Breast epithelium (tissue), 4 donors: ENCODE results near the gene NKX2-3. TPM values are rescaled to one million over a fixed set of nuclear protein-coding genes. Genes with fewer than 3 reads are reported as not detected.

ENCODE experiments used
- DNase-seq, 2 donors: peaks; one replicate each; pipeline ENCODE4 v3.0.0-alpha.2; 2019; ENCODE audit warnings: low spot score in 2 of 2
- H3K27ac ChIP-seq, 2 donors: fragments of 200-600 bp; sonication (generic) in 1 of 2; one replicate each; pipeline ENCODE4 v1.5.1; 2016 to 2019; ENCODE audit warnings: mild to moderate bottlenecking in 1 of 2
- H3K27me3 ChIP-seq, 2 donors: fragments of 200-600 bp; sonication (generic) in 1 of 2; one replicate each; pipeline versions ENCODE4 v1.5.1 to v1.6.0; 2017 to 2019; ENCODE audit warnings: control low read depth in 1 of 2, mild to moderate bottlenecking in 1 of 2
- H3K36me3 ChIP-seq: fragments of 200-600 bp; one replicate; pipeline ENCODE4 v1.5.1; 2019
- H3K4me1 ChIP-seq, 2 donors: fragments of 200-600 bp; sonication (generic); one replicate each; pipeline ENCODE4 v1.5.1; 2016 to 2019; ENCODE audit warnings: control low read depth in 1 of 2
- H3K4me3 ChIP-seq, 3 donors: fragments of 200-600 bp; sonication (generic); 1 replicate in 2 of 3; 2 replicates in 1 of 3; pipeline ENCODE4 v1.5.1; 2016 to 2019; ENCODE audit warnings: mild to moderate bottlenecking in 3 of 3, moderate library complexity in 2 of 3
- H3K9me3 ChIP-seq, 2 donors: fragments of 200-600 bp; sonication (generic) in 1 of 2; one replicate each; pipeline ENCODE4 v1.5.1; 2016 to 2019; ENCODE audit warnings: control low read depth in 1 of 2
- POLR2A ChIP-seq: fragments of 450-650 bp; IDR thresholded peaks from one replicate; pipeline ENCODE4 v1.6.1; 2016; ENCODE audit warnings: antibody characterized with exemption, mild to moderate bottlenecking, moderate library complexity
- POLR2AphosphoS5 ChIP-seq, 3 donors: sonication (generic); formaldehyde crosslinking; IDR thresholded peaks; one replicate each; pipeline ENCODE4 v1.6.1; 2017; ENCODE audit warnings: antibody characterized with exemption in 3 of 3
- intact Hi-C: fragments of 100-400 bp; cut with DNase I; formaldehyde crosslinking; loops from one replicate; pipeline ENCODE4 v1.15.1; 2023; ENCODE audit warnings: low total_unique reads
- total RNA-seq, 3 donors: library from RNA; depleted of rRNA; stranded (reverse); fragments of >200 nt; gene quantifications; one replicate each; pipeline ENCODE4 v1.1.0, GENCODE V29; 2016
- TF ChIP-seq, protein P1 (sequence below), 3 donors: fragments of 450-650 bp; IDR thresholded peaks; one replicate each; pipeline ENCODE4 v1.5.1; 2016 to 2017; ENCODE audit warnings: antibody characterized with exemption in 3 of 3, mild to moderate bottlenecking in 3 of 3, moderate library complexity in 3 of 3

NKX2-3 gene
- total RNA-seq, 3 donors from 2014 or later: 0.15 TPM; not detected in 2

DNA sequence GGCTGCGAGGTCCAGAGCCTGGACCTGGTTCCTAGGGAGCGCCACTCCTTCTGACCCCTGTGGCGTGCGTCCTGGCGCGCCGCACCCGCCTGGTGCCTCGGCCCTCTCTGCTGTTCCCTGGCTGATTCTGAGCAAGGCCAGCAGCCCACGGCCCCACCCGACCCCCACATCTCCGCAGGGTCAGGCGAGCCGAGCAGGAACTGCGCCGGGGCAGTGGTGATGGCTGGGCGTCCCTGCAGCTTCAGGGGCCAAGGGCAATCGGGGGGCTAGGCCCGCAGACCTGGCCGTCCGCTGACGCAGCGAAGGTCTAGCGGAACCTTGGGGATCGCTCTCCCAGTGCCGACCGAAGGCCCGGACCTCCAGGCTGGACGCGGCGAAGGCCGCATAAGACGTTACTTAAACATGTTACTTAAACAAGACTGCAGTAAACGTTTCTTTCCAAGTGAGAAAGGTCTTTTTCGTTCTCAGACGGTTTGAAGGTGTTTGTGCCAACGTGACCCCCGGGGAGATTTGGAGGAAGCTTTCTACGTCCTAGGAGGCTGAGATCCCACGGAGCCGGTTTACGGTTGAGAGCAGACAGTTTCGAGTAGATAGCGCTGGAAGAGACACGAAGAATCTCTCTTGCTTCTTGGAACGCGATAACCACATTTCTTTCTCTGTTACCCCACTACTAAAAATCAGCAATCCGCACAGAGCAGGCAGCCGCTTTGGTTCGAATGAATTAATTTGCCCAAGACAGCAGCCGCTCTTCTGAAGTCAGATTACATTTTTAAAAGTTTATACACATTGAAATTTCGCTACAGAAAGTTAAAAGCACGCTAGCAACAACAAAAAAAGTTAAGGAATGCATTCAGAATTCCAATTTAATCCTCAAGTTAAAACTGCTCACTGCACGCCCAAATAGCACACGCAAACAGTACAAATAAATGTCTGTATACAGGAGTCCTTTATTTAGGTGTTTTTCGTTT lies 4.9 kb upstream of the NKX2-3 start:
- TF ChIP-seq POLR2AphosphoS5 (IDR thresholded peaks at IDR 0.05) (no peak), POLR2A (no peak)
- TF ChIP-seq, protein P1, sequence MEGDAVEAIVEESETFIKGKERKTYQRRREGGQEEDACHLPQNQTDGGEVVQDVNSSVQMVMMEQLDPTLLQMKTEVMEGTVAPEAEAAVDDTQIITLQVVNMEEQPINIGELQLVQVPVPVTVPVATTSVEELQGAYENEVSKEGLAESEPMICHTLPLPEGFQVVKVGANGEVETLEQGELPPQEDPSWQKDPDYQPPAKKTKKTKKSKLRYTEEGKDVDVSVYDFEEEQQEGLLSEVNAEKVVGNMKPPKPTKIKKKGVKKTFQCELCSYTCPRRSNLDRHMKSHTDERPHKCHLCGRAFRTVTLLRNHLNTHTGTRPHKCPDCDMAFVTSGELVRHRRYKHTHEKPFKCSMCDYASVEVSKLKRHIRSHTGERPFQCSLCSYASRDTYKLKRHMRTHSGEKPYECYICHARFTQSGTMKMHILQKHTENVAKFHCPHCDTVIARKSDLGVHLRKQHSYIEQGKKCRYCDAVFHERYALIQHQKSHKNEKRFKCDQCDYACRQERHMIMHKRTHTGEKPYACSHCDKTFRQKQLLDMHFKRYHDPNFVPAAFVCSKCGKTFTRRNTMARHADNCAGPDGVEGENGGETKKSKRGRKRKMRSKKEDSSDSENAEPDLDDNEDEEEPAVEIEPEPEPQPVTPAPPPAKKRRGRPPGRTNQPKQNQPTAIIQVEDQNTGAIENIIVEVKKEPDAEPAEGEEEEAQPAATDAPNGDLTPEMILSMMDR (IDR thresholded peaks at IDR 0.05): no peak
- no peak overlapping the region for H3K4me3 ChIP-seq
- H3K27me3 ChIP-seq: peaks cover 16 to 100% of the 10 kb centered on the region in 2 donors
- intact Hi-C loops: loop anchor here (2.0 kb wide), 1 partner anchor 51 kb away; no protein-coding TSS in a partner anchor
- no peaks in the 10 kb centered on the region for H3K36me3 ChIP-seq
- no peak for DNase-seq
- no peaks in the 10 kb centered on the region for H3K9me3 ChIP-seq
- H3K4me1 ChIP-seq: no peaks in the 10 kb centered on the region
- no peak overlapping the region for H3K27ac ChIP-seq

DNA sequence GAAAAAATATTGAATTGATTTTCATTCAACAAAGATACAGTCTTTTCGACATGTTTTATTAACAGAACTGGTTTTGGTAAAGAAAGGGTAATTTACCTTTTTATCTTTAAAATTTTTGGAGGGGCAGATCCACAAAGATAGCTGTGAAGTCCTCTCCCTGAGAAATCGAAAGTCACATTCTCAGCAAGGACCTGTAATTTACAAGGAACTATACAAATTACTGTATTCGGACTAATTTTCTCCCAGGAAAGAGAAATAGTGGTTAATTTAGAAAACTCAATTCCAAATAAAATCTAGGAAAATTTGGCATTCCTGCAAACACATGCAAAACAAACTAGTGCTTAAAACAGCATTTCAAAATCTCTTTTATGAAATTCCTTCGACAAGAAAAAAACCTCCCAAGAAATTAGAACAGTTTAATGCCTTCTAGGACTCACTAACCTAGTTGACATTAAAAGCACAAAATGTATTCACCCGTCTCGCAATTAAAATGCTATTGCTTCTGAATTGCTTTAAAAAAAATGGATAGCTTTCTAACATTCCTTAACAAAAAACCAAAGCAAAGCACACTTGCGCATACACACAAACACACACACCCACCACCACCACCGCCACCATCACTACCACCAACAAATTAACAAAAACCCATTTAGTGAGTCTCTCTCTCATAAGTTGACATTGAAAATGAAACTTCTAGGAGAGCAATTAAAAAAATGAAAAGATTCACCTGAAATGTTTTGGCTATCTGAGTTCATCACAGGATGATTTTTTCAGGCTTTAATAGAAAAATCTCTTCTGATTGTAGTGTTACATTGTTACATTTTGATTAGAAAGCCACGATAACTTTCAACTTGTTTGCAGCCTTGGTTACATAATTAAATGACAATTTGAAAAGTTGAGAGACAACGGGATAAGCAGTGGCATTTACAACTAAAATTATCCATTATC lies 4.0 kb upstream of the NKX2-3 start:
- no peaks in the 10 kb centered on the region for H3K36me3 ChIP-seq
- H3K27me3 ChIP-seq: peaks cover 25 to 100% of the 10 kb centered on the region in 2 donors
- H3K4me1 ChIP-seq: no peaks in the 10 kb centered on the region
- TF ChIP-seq, protein P1 (IDR thresholded peaks at IDR 0.05): no peak
- TF ChIP-seq POLR2AphosphoS5 (IDR thresholded peaks at IDR 0.05) (no peak), POLR2A (no peak)
- no peak for DNase-seq
- H3K9me3 ChIP-seq: no peaks in the 10 kb centered on the region
- H3K27ac ChIP-seq: no peak overlapping the region
- intact Hi-C loops: loop anchor here (2.0 kb wide), 1 partner anchor 50 kb away; no protein-coding TSS in a partner anchor
- H3K4me3 ChIP-seq: no peak overlapping the region

DNA sequence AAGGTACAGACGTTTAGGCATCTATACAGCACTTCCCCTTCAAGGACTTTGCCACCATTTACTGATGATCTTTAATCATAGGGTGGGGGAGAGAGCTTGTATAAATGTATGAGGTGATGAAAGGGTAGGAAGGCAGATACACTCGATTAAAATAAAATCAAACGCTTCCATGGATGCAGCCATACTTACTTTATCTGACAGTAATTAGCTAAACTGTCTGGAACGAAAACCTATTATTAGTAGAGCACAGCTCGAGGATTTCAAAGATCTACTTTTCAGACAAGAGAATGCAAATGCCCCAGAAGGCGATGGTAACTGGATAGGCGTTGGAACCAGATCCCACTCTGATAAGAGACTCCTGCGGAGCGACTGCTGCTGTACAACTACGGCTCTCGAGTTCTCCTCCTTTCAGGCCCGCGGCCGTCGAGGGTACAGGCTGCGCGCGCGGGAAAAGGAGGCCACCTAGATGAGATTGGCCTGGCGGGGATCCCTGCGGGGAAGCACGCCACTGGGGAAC lies 3.1 kb upstream of the NKX2-3 start:
- Histone ChIP-seq H3K27me3 (peaks cover 19 to 100% of the 10 kb centered on the region in 2 donors), H3K4me3 (no peak overlapping the region), H3K36me3 (no peaks in the 10 kb centered on the region), H3K27ac (no peak overlapping the region), H3K9me3 (no peaks in the 10 kb centered on the region), H3K4me1 (peaks cover 0 to 3% of the 10 kb centered on the region in 2 donors)
- intact Hi-C loops: loop anchor here (2.0 kb wide), 2 partner anchors 49 to 55 kb away; no protein-coding TSS in a partner anchor
- no peak for DNase-seq
- no peak for TF ChIP-seq POLR2A
- TF ChIP-seq, protein P1 (IDR thresholded peaks at IDR 0.05): no peak

DNA sequence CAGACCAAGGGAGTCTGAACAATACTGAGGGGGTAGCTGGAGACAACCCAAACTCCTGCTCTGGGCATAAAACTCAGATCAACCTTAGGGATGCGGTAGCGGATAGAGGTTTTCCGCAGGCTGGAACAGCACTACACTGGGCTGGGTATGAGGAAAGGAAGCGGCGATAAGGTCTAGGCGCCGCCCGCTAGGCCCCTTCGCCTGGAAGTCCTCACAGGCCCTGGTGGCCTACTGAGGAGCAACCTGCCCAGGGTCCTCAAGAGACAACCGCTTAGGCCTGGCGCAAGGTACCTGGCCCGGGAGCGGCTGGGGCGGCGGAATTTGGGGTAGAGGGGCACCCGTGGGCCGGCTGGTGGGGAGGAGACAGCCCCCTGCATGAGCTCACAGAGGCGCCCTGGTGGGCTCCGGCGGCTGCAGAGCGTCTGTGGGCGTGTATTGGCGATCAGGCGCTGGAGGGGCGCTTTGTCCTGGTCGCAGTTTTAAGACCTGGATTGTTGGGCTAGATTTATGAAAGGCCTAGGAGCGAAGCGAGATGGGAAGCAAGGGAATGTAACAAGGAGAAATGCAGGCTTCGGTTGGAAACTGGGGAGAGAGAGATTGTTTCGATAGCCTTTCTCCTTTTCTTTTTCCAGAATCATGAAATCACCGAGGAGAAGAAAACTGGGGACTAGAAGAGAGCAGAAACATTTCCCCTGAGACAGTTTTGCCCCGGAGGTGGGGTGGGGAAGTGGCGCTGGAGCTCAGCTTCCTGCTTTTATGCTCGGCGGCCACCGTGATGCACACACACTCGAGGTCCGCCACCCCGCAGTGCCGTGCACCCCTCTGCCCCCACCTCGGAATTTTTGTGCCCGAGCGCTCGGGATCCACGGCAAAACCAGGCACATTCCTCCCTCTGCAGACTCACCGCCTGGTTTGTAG lies 2.4 kb upstream of the NKX2-3 start:
- intact Hi-C loops: loop anchor here (2.0 kb wide), 1 partner anchor 56 kb away; no protein-coding TSS in a partner anchor
- no peak overlapping the region for H3K27ac ChIP-seq
- H3K4me1 ChIP-seq: peaks cover 0 to 8% of the 10 kb centered on the region in 2 donors
- H3K4me3 ChIP-seq: peak overlapping the region in 1 of 3 donors; percentile 5
- DNase-seq: no peak
- no peaks in the 10 kb centered on the region for H3K36me3 ChIP-seq
- TF ChIP-seq, protein P1 (IDR thresholded peaks at IDR 0.05): no peak
- no peak for TF ChIP-seq POLR2A
- TF ChIP-seq POLR2AphosphoS5 (IDR thresholded peaks at IDR 0.05): no peak
- no peaks in the 10 kb centered on the region for H3K9me3 ChIP-seq
- peaks cover 19 to 100% of the 10 kb centered on the region in 2 donors for H3K27me3 ChIP-seq
